GM18505 (cell line): Measurements from ENCODE around the gene UCHL5.

Source experiments
- ATAC-seq: cut with Tn5 transposase; IDR thresholded peaks from one replicate; pipeline ENCODE4 v1.9.1; 2021; ENCODE audit not compliant: unreplicated experiment
- POLR2A ChIP-seq: IDR thresholded peaks from 4 replicates; pipeline ENCODE4 v1.6.1; 2011; ENCODE audit warnings: borderline replicate concordance; ENCODE audit not compliant: insufficient read depth, insufficient read length; ENCODE audit errors: extremely low read depth

UCHL5 gene

GRCh38 chr1:192962901-192963300 is 96.3 kb downstream of the UCHL5 start:
- no peak for ATAC-seq
- TF ChIP-seq POLR2A: no peak
